HEK293T (cell line): ENCODE data around the gene GTF2IRD1.
"Not testable (repeated sequence)": the region's sequence is repeated elsewhere in the genome, so short reads cannot be mapped to it uniquely, and the experiment has no call there.

Source experiments
- CTCF ChIA-PET: fragments of 350-600 bp; formaldehyde crosslinking; extraction: SDS; loops from one replicate; lab custom pipeline; 2021; ENCODE audit warnings: antibody characterized with exemption, inconsistent platforms; lab: Yijun Ruan, JAX
- POLR2A ChIA-PET: fragments of 350-600 bp; formaldehyde crosslinking; extraction: SDS; loops from one replicate; lab custom pipeline; 2020; ENCODE audit warnings: antibody characterized with exemption, inconsistent platforms; lab: Yijun Ruan, JAX
- DNase-seq: peaks from one replicate; pipeline ENCODE4 v3.0.0; 2012; ENCODE audit warnings: mixed read lengths; ENCODE audit errors: extremely low spot score
- ARNT ChIP-seq: fragments of 450-650 bp; IDR thresholded peaks from 2 replicates; pipeline ENCODE4 v1.6.1; 2017; ENCODE audit warnings: mild to moderate bottlenecking
- BHLHE40 ChIP-seq: fragments of 450-650 bp; IDR thresholded peaks from 2 replicates; pipeline ENCODE4 v1.6.1; 2016; ENCODE audit warnings: mild to moderate bottlenecking, moderate library complexity, borderline replicate concordance
- CTBP1 ChIP-seq: fragments of 450-650 bp; IDR thresholded peaks from 2 replicates; pipeline ENCODE4 v1.6.1; 2016; ENCODE audit warnings: borderline replicate concordance
- ELF4 ChIP-seq: fragments of 450-650 bp; IDR thresholded peaks from 2 replicates; pipeline ENCODE4 v1.6.1; 2017; ENCODE audit warnings: antibody characterized with exemption
- FOXA1 ChIP-seq: fragments of 450-650 bp; IDR thresholded peaks from 2 replicates; pipeline ENCODE4 v1.6.1; 2016; ENCODE audit warnings: mild to moderate bottlenecking
- FOXK2 ChIP-seq: fragments of 450-650 bp; IDR thresholded peaks from 2 replicates; pipeline ENCODE4 v1.6.1; 2016; ENCODE audit warnings: mild to moderate bottlenecking
- FOXM1 ChIP-seq: fragments of 450-650 bp; IDR thresholded peaks from 2 replicates; pipeline ENCODE4 v1.6.1; 2017; ENCODE audit warnings: mild to moderate bottlenecking, borderline replicate concordance
- HDGF ChIP-seq: fragments of 450-650 bp; IDR thresholded peaks from 2 replicates; pipeline ENCODE4 v1.6.1; 2017; ENCODE audit warnings: antibody characterized with exemption, borderline replicate concordance
- L3MBTL2 ChIP-seq: fragments of 450-650 bp; conservative IDR thresholded peaks from 2 replicates; pipeline ENCODE4 v1.6.1; 2016; ENCODE audit warnings: mild to moderate bottlenecking
- LEF1 ChIP-seq: fragments of 450-650 bp; IDR thresholded peaks from 2 replicates; pipeline ENCODE4 v1.6.1; 2017; ENCODE audit warnings: mild to moderate bottlenecking, borderline replicate concordance
- NFRKB ChIP-seq: fragments of 450-650 bp; IDR thresholded peaks from 2 replicates; pipeline ENCODE4 v1.6.1; 2016; ENCODE audit warnings: mild to moderate bottlenecking, moderate library complexity
- PKNOX1 ChIP-seq: fragments of 450-650 bp; IDR thresholded peaks from 2 replicates; pipeline ENCODE4 v1.6.1; 2016
- SP1 ChIP-seq: fragments of 450-650 bp; IDR thresholded peaks from 2 replicates; pipeline ENCODE4 v1.6.1; 2017
- SUZ12 ChIP-seq: fragments of 450-650 bp; IDR thresholded peaks from 2 replicates; pipeline ENCODE4 v1.6.1; 2016; ENCODE audit warnings: mild to moderate bottlenecking
- TARDBP ChIP-seq: fragments of 450-650 bp; IDR thresholded peaks from 2 replicates; pipeline ENCODE4 v1.6.1; 2016
- ZNF384 ChIP-seq: fragments of 450-650 bp; IDR thresholded peaks from 2 replicates; pipeline ENCODE4 v1.6.1; 2016

Gene GTF2IRD1

GRCh38 chr7:74527842-74528241, 74.1 kb downstream of the GTF2IRD1 start:
- DNase-seq = no peak
- CTCF ChIA-PET = interaction anchor here (0.5 kb wide), 1 partner anchor 126 kb away, joined by 3 read pairs; no protein-coding TSS in a partner anchor
- no peak for TF ChIP-seq FOXK2
- TF ChIP-seq TARDBP = no peak
- no peak for TF ChIP-seq ARNT
- POLR2A ChIA-PET = no interaction called here

GRCh38 chr7:74528773-74529172, 75.1 kb downstream of the GTF2IRD1 start:
- CTCF ChIA-PET, DNase-seq, POLR2A ChIA-PET: not testable (repeated sequence)

GRCh38 chr7:74535951-74536356, 82.2 kb downstream of the GTF2IRD1 start:
- DNase-seq = no peak
- ChIA-PET CTCF (interaction anchor here (0.6 kb wide), 1 partner anchor 30 kb away, joined by 3 read pairs; no protein-coding TSS in a partner anchor), POLR2A (no interaction called here)
- TF ChIP-seq FOXA1 = no peak
- no peak for TF ChIP-seq ZNF384
- TF ChIP-seq FOXM1 = no peak
- TF ChIP-seq FOXK2 = no peak
- TF ChIP-seq TARDBP = no peak
- TF ChIP-seq SP1 = no peak

- POLR2A ChIA-PET, DNase-seq, CTCF ChIA-PET: not testable (repeated sequence)
These were observed 88.2 kb downstream of the GTF2IRD1 start for GRCh38 chr7:74541937-74542336.

GRCh38 chr7:74542558-74543117, 88.9 kb downstream of the GTF2IRD1 start:
- no peak for DNase-seq
- ChIA-PET CTCF (no interaction called here), POLR2A (no interaction called here)
- TF ChIP-seq LEF1 = no peak
- no peak for TF ChIP-seq SUZ12
- TF ChIP-seq CTBP1 = no peak
- no peak for TF ChIP-seq ARNT
- TF ChIP-seq NFRKB = no peak
- TF ChIP-seq FOXM1 = no peak
- no peak for TF ChIP-seq SP1
- no peak for TF ChIP-seq HDGF
- TF ChIP-seq PKNOX1 = no peak
- TF ChIP-seq FOXA1 = no peak
- TF ChIP-seq BHLHE40 = no peak
- TF ChIP-seq ELF4 = no peak
- no peak for TF ChIP-seq ZNF384
- TF ChIP-seq L3MBTL2 = no peak
- TF ChIP-seq TARDBP = no peak

GRCh38 chr7:74544706-74545469, 91.2 kb downstream of the GTF2IRD1 start:
- CTCF ChIA-PET = no interaction called here
- POLR2A ChIA-PET = no interaction called here
- no peak for TF ChIP-seq FOXK2
- no peak for TF ChIP-seq CTBP1
- no peak for TF ChIP-seq HDGF
- TF ChIP-seq L3MBTL2 = no peak
- no peak for TF ChIP-seq ARNT
- TF ChIP-seq SUZ12 = no peak
- TF ChIP-seq ELF4 = no peak
- no peak for TF ChIP-seq BHLHE40
- TF ChIP-seq NFRKB = no peak
- no peak for TF ChIP-seq FOXA1
- no peak for TF ChIP-seq PKNOX1
- no peak for TF ChIP-seq FOXM1
- peak; percentile 44 for DNase-seq

GRCh38 chr7:74545921-74546320, 92.2 kb downstream of the GTF2IRD1 start:
- POLR2A ChIA-PET = interaction anchor here (0.6 kb wide), 1 partner anchor 86 kb away, joined by 3 read pairs; no protein-coding TSS in a partner anchor
- no peak for DNase-seq
- TF ChIP-seq SP1 (no peak), L3MBTL2 (no peak)
- CTCF ChIA-PET = no interaction called here

- POLR2A ChIA-PET, DNase-seq: not testable (repeated sequence)
- CTCF ChIA-PET = interaction anchor here (0.7 kb wide), 1 partner anchor 154 kb away, joined by 3 read pairs; no protein-coding TSS in a partner anchor
These were observed 99.9 kb downstream of the GTF2IRD1 start for GRCh38 chr7:74553596-74554012.
